DMS79 treated with DMSO at 0.1 percent for 48 hours (cell line): ENCODE data around the gene GPR89B.
"Not testable (repeated sequence)": the region's sequence is repeated elsewhere in the genome, so short reads cannot be mapped to it uniquely, and the experiment has no call there.

Source experiments
- DNase-seq: peaks from one replicate; lab custom pipeline; 2025; lab: John Stamatoyannopoulos, UW

The GPR89B gene

DNA sequence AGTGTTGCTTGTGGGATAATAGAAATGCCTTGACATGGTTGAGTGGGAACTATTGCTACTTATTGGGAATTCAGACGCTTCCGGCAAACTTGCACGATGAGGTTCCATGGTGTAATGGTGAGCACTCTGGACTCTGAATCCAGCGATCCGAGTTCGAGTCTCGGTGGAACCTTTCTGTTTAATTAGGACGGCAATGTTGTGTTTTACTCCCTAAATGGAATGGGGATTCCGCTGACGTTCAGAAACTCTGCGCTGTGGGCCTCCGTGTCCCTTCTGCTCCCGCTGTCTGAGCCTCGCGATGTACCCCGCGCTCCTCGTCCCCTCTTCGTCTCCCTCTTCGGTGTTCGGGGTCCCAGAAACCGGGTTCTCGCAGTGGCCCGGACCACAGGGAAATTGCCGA, 104.5 kb downstream of the GPR89B start:
- DNase-seq, result not testable (repeated sequence)

GRCh38 chr1:148033147-148033546, 104.9 kb downstream of the GPR89B start:
- not testable (repeated sequence) for DNase-seq

- not testable (repeated sequence) for DNase-seq
Observed at GRCh38 chr1:148037850-148038461, 109.7 kb downstream of the GPR89B start.

DNA sequence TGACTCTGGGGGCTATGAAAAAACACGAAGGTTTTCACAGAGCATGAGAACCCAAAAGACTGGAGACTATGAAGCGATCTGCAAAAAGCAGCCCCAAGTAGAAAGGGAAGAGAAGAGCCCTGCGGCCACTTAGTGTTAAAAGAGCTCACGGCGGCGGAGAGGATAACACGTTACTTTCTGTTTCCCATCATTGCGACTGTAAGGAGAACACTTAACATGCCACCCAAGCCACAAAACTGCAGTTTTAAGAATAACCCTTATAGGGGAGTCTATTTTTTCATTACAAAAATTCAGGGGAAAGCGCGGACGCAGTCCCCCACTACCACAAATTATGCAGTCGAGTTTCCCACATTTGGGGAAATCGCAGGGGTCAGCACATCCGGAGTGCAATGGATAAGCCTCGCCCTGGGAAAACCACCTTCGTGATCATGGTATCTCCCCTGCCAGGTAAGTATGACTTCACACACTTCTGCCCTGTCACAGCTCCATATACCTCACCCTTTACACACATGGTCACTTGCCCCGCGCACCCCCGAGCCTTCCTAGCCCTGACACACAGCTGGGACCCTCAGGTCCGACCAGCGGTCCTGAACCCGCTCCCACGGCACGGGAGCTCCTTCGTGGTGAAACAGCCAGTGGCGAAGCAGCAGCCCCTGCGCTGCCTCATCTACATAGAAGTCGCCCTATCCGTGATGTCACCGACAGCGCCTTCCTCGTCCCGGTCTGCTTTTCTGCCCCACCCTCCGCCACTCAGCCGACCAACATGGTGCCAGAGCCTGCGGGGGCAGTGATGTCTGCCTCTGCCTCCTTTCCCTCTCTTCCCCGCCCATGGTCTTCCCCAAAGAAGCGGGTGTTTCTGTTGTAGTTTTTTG, 110.5 kb downstream of the GPR89B start:
- peak; percentile 94 for DNase-seq
